GM12878 (cell line): Measurements from ENCODE around the gene ATG3. TPM values are rescaled to one million over a fixed set of nuclear protein-coding genes. Genes with fewer than 3 reads are reported as not detected.

ENCODE experiments used
- ATAC-seq: fragments of 200-7000 bp; cut with Tn5 transposase; 3 replicates; pipeline ENCODE4 v1.9.1; 2020; ENCODE audit warnings: mild to moderate bottlenecking, moderate library complexity
- Bru-seq: library from RNA; stranded (reverse); fragments of 400-500 nt; gene quantifications from one replicate; lab custom pipeline; 2021; lab: Mats Ljungman, UMichigan
- BruChase-seq, 2 experiments: library from RNA; stranded (reverse); fragments of 400-500 nt; gene quantifications; one replicate each; lab custom pipeline; 2021; lab: Mats Ljungman, UMichigan
- BruUV-seq: library from RNA; stranded (reverse); fragments of 400-500 nt; replicated peaks from 2 replicates; lab custom pipeline; 2021; lab: Mats Ljungman, UMichigan
- CTCF ChIA-PET: fragments of 300-600 bp; sonication (Branson Sonifier 250); formaldehyde crosslinking; extraction: SDS; loops from one replicate; lab custom pipeline; 2021; ENCODE audit warnings: inconsistent platforms; lab: Yijun Ruan, JAX
- POLR2A ChIA-PET: fragments of 350-600 bp; formaldehyde crosslinking; extraction: SDS; loops from one replicate; lab custom pipeline; 2021; ENCODE audit warnings: inconsistent platforms; lab: Charles Lee
- RAD21 ChIA-PET: fragments of 300-600 bp; sonication (Branson Sonifier 250); formaldehyde crosslinking; loops from one replicate; lab custom pipeline; 2023; ENCODE audit warnings: antibody characterized with exemption; ENCODE audit not compliant: unreplicated experiment; lab: Charles Lee
- SMC1A ChIA-PET: fragments of 300-600 bp; sonication (Branson Sonifier 250); formaldehyde crosslinking; loops from one replicate; lab custom pipeline; 2023; ENCODE audit not compliant: unreplicated experiment, uncharacterized antibody; lab: Charles Lee
- DNase-seq: peaks from one replicate; pipeline ENCODE4 v3.0.0-alpha.2; 2011; ENCODE audit warnings: low read depth, low spot score
- FAIRE-seq: peaks from 3 replicates; lab custom pipeline; 2011; peaks lifted over from hg19 to GRCh38; lab: Jason Lieb, UNC
- H2AFZ ChIP-seq: 2 replicates; pipeline ENCODE4 v1.6.0; 2011; ENCODE audit warnings: low read depth, low read length, control low read depth; ENCODE audit not compliant: control insufficient read depth
- H3K27ac ChIP-seq: 2 replicates; pipeline ENCODE4 v1.5.1; 2011; ENCODE audit warnings: control low read depth; ENCODE audit not compliant: control insufficient read depth, insufficient read depth
- H3K27me3 ChIP-seq, 2 experiments: replicated peaks in 1 of 2; 2 replicates each; pipeline versions ENCODE4 v1.6.0 to v1.6.1; 2011; ENCODE audit warnings: low read length in 1 of 2; ENCODE audit not compliant: control insufficient read depth in 2 of 2, insufficient read depth in 2 of 2
- H3K36me3 ChIP-seq, 2 experiments: 2 replicates each; pipeline ENCODE4 v1.5.1; 2011; ENCODE audit warnings: low read length in 1 of 2; ENCODE audit not compliant: control insufficient read depth in 2 of 2, insufficient read depth in 2 of 2
- H3K4me1 ChIP-seq: 2 replicates; pipeline ENCODE4 v1.6.1; 2011; ENCODE audit warnings: mild to moderate bottlenecking, low read length, moderate library complexity, mixed read lengths; ENCODE audit not compliant: control insufficient read depth, insufficient read depth
- H3K4me2 ChIP-seq: 2 replicates; pipeline ENCODE4 v1.6.0; 2011; ENCODE audit warnings: control low read depth; ENCODE audit not compliant: control insufficient read depth, insufficient read depth
- H3K4me3 ChIP-seq: fragments of 200-600 bp; sonication (generic); 2 replicates; pipeline ENCODE4 v1.5.1; 2016
- H3K79me2 ChIP-seq: 2 replicates; pipeline ENCODE4 v1.6.0; 2011; ENCODE audit warnings: low read length; ENCODE audit not compliant: control insufficient read depth, insufficient read depth
- H3K9ac ChIP-seq: 2 replicates; pipeline ENCODE4 v1.8.0; 2011; ENCODE audit warnings: low read length, control low read depth, mixed read lengths; ENCODE audit not compliant: control insufficient read depth, insufficient read depth
- H3K9me3 ChIP-seq: replicated peaks from 3 replicates; pipeline ENCODE4 v1.5.1; 2011; ENCODE audit warnings: mild to moderate bottlenecking, low read length; ENCODE audit not compliant: control insufficient read depth, insufficient read depth
- H4K20me1 ChIP-seq: 2 replicates; pipeline ENCODE4 v1.6.0; 2011; ENCODE audit not compliant: control insufficient read depth, insufficient read depth
- BHLHE40 ChIP-seq, 2 experiments: fragments of 450-650 bp in 1 of 2; IDR thresholded peaks; 2 replicates each; pipeline ENCODE4 v1.6.1; 2011 to 2017; ENCODE audit warnings: low read depth in 2 of 2, borderline replicate concordance in 1 of 2, improper control_type of control experiment in 1 of 2, low read length in 1 of 2, mild to moderate bottlenecking in 1 of 2
- CREB1 ChIP-seq: IDR thresholded peaks from 2 replicates; pipeline ENCODE4 v1.6.1; 2012; ENCODE audit warnings: low read depth, mild to moderate bottlenecking, inconsistent platforms
- ELK1 ChIP-seq: IDR thresholded peaks from 2 replicates; pipeline ENCODE4 v1.6.1; 2012; ENCODE audit warnings: low read depth, low read length, improper control_type of control experiment
- ETV6 ChIP-seq, 2 experiments: fragments of 450-650 bp in 1 of 2; IDR thresholded peaks in 1 of 2; conservative IDR thresholded peaks in 1 of 2; 2 replicates each; pipeline ENCODE4 v1.6.1; 2014; ENCODE audit warnings: antibody characterized with exemption in 1 of 2, borderline replicate concordance in 1 of 2, low read depth in 1 of 2, mild to moderate bottlenecking in 1 of 2, moderate library complexity in 1 of 2
- HDGF ChIP-seq: fragments of 450-650 bp; IDR thresholded peaks from 2 replicates; pipeline ENCODE4 v1.6.1; 2016; ENCODE audit warnings: antibody characterized with exemption
- IKZF1 ChIP-seq: fragments of 450-650 bp; conservative IDR thresholded peaks from 2 replicates; pipeline ENCODE4 v1.6.1; 2017; ENCODE audit warnings: antibody characterized with exemption, mild to moderate bottlenecking
- IRF4 ChIP-seq: IDR thresholded peaks from 2 replicates; pipeline ENCODE4 v1.6.1; 2011; ENCODE audit warnings: low read depth, low read length
- KLF5 ChIP-seq: fragments of 450-650 bp; IDR thresholded peaks from 2 replicates; pipeline ENCODE4 v1.6.1; 2014; ENCODE audit warnings: mild to moderate bottlenecking; ENCODE audit not compliant: partially characterized antibody
- NFIC ChIP-seq: IDR thresholded peaks from 2 replicates; pipeline ENCODE4 v1.6.1; 2012; ENCODE audit warnings: low read depth, mild to moderate bottlenecking, inconsistent platforms, low read length, moderate library complexity
- NR2F1 ChIP-seq: fragments of 450-650 bp; conservative IDR thresholded peaks from 2 replicates; pipeline ENCODE4 v1.6.1; 2017; ENCODE audit warnings: mild to moderate bottlenecking
- NRF1 ChIP-seq: conservative IDR thresholded peaks from 2 replicates; pipeline ENCODE4 v1.6.1; 2011; ENCODE audit warnings: mild to moderate bottlenecking, low read depth, low read length, improper control_type of control experiment
- SMAD5 ChIP-seq: IDR thresholded peaks from 2 replicates; pipeline ENCODE4 v1.6.1; 2016; ENCODE audit warnings: antibody characterized with exemption, low read depth
- SUZ12 ChIP-seq: fragments of 200-600 bp; sonication (generic); IDR thresholded peaks from one replicate; pipeline ENCODE4 v1.6.1; 2018; ENCODE audit warnings: antibody characterized with exemption, mild to moderate bottlenecking; ENCODE audit not compliant: unreplicated experiment
- TAF1 ChIP-seq: IDR thresholded peaks from 2 replicates; pipeline ENCODE4 v1.6.1; 2011; ENCODE audit warnings: mild to moderate bottlenecking, low read depth, low read length, borderline replicate concordance
- TCF7 ChIP-seq: IDR thresholded peaks from 2 replicates; pipeline ENCODE4 v1.6.1; 2014; ENCODE audit warnings: antibody characterized with exemption, borderline replicate concordance
- YBX1 ChIP-seq: fragments of 450-650 bp; IDR thresholded peaks from 2 replicates; pipeline ENCODE4 v1.6.1; 2016; ENCODE audit warnings: antibody characterized with exemption
- ZNF217 ChIP-seq: fragments of 450-650 bp; IDR thresholded peaks from 2 replicates; pipeline ENCODE4 v1.6.1; 2017; ENCODE audit warnings: antibody characterized with exemption, mild to moderate bottlenecking
- WGBS: methylation state at CpG from one replicate; pipeline ENCODE4 v1.1.6; 2016; ENCODE audit warnings: low lambda C conversion rate; ENCODE audit not compliant: insufficient replicate concordance, insufficient coverage; ENCODE audit errors: missing lambda C conversion rate; 5-methylcytosine and 5-hydroxymethylcytosine counted together
- in situ Hi-C: fragments of 300-500 bp; cut with MboI; formaldehyde crosslinking; loops from 9 replicates; pipeline ENCODE4 v1.14.3; 2018; ENCODE audit warnings: mixed read lengths
- intact Hi-C: fragments of 100-400 bp; cut with micrococcal nuclease; formaldehyde crosslinking; loops from one replicate; pipeline ENCODE4 v1.14.2; 2022; ENCODE audit not compliant: unreplicated experiment
- long read RNA-seq, 2 experiments: library from polyadenylated mRNA; unstranded; transcript quantifications; one replicate each; pipeline ENCODE4 v2.0.0, GENCODE V29; 2019 to 2020
- polyA minus RNA-seq, 3 experiments: library from RNA; depleted of rRNA, polyadenylated mRNA; stranded (reverse); fragments of >200 nt; gene quantifications; 2 replicates each; pipeline ENCODE4 v1.2.3, GENCODE V29; 2011
- polyA plus RNA-seq, 11 experiments: library from polyadenylated mRNA; depleted of rRNA in 4 of 11; unstranded in 6 of 11; stranded (reverse) in 5 of 11; fragments of >200 nt; fragmentation: Nextera tagmentation in 4 of 11; fragmentation: Illumina TruSeq in 1 of 11; extraction: Ambion mirVana in 4 of 11; extraction: Trizol in 1 of 11; gene quantifications; 1 replicate in 1 of 11; 2 replicates in 10 of 11; pipeline versions ENCODE4 v1.2.1 to v1.2.3, GENCODE V29; 2011 to 2016; ENCODE audit warnings: inconsistent platforms in 2 of 11, missing spikeins in 2 of 11, low read depth in 1 of 11
- total RNA-seq, 4 experiments: library from RNA; depleted of rRNA in 3 of 4; stranded (reverse); fragments of >200 nt in 3 of 4; fragmentation: Illumina TruSeq in 1 of 4; extraction: Trizol in 1 of 4; gene quantifications; 2 replicates each; pipeline versions ENCODE4 v1.2.1 to v1.2.3, GENCODE V29; 2013 to 2021

ATG3 gene
- total RNA-seq (2013; cell fraction: nucleolus; rRNA removed) = 56.3 and 60.7 TPM in 2 replicates
- total RNA-seq (2014; rRNA removed) (60.6 and 67.6 TPM in 2 replicates), total RNA-seq (2014; rRNA removed; fragmentation: Illumina TruSeq; extraction: Trizol) (57.2 and 62.0 TPM in 2 replicates), total RNA-seq (2021) (48.2 and 53.7 TPM in 2 replicates), polyA plus RNA-seq (2011; rRNA removed) (65.1 and 85.7 TPM in 2 replicates), polyA plus RNA-seq (2014; fragmentation: Illumina TruSeq; extraction: Trizol) (68.6 and 97.1 TPM in 2 replicates), polyA plus RNA-seq (2014; fragmentation: Nextera tagmentation; extraction: Ambion mirVana) (10 to 100 TPM; 49.8 to 71.2 TPM), polyA plus RNA-seq (2014; rRNA removed) (52.2 and 53.4 TPM in 2 replicates), polyA plus RNA-seq (2016; fragmentation: Nextera tagmentation; extraction: Ambion mirVana) (10 to 100 TPM; 95.0 to 97.0 TPM), polyA minus RNA-seq (2011; rRNA and poly(A)+ RNA removed) (22.4 and 40.9 TPM in 2 replicates), Bru-seq, nascent RNA (percentile 91 among the genes with signal in this experiment), BruChase-seq, experiment 1, labeled RNA remaining after a 6-hour chase (percentile 83 among the genes with signal in this experiment), BruChase-seq, experiment 2, labeled RNA remaining after a 2-hour chase (percentile 89 among the genes with signal in this experiment)
- 31.6 TPM for polyA plus RNA-seq (2011; ENCODE audit: low read depth)
- 28.7 and 33.2 TPM in 2 replicates for polyA plus RNA-seq (2011; cell fraction: cytosol; rRNA removed)
- polyA plus RNA-seq (2011; cell fraction: nucleus; rRNA removed) = 31.1 and 31.7 TPM in 2 replicates
- polyA plus RNA-seq (2012) = 44.0 and 45.4 TPM in 2 replicates
- 22.3 and 26.9 TPM in 2 replicates for polyA minus RNA-seq (2011; cell fraction: cytosol; rRNA and poly(A)+ RNA removed)
- 27.3 and 44.0 TPM in 2 replicates for polyA minus RNA-seq (2011; cell fraction: nucleus; rRNA and poly(A)+ RNA removed)
- long read RNA-seq, experiment 1, transcript ATG3-201 (12 exons, 1,570 nt) = major isoform, 74 of 83 reads
- long read RNA-seq, experiment 1, partial matches to known transcripts = 2 of 83 reads
- long read RNA-seq, experiment 1, other reads (novel, unspliced or antisense) = 6 of 83 reads
- long read RNA-seq, experiment 2, transcript ATG3-201 (12 exons, 1,570 nt) = major isoform, 224 of 254 reads
- long read RNA-seq, experiment 2, partial matches to known transcripts = 14 of 254 reads
- long read RNA-seq, experiment 2, other reads (novel, unspliced or antisense) = 16 of 254 reads

DNA sequence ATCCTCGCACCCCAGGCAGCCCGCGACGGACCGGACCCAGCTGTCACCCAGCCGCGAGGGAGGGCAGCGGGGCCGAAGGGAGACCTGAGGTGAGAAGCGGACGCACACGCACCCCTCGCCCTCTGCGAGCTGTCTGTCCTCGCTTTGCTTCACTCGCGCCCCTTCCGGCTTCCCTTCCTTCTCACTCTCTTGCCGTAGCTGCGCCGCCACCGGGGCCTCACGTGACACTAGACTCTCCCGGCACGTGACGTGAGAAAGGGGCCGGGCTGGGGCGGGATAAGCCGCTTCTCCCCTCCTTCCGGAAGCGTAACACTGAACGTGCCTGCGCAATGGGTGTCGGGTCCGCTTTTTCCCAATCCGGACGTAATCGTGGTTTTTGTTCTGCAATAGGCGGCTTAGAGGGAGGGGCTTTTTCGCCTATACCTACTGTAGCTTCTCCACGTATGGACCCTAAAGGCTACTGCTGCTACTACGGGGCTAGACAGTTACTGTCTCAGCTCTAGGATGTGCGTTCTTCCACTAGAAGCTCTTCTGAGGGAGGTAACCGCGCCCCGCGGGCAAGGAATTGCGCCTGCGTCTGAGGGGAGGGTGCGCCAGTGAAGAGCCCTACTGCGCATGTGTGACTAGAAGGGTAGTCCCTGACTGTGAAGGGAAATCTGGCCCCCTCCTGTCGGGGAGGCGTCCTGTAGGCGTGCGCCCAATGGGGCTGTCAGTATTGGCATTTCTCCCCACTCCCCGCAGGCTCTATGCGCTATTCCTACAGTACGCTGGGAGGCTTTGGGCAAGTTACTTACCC, at the start of gene ATG3, which contains the start of gene SLC35A5:
ATG3 (minus strand) TSS at position 229 of the 796 bp plus-strand sequence. CDS start 434 bp downstream, outside the sequence.
SLC35A5 (plus strand) TSS at position 312 of the 796 bp plus-strand sequence. CDS start 1,359 bp downstream, outside the sequence.
- TSS peak; percentile 73 for BruUV-seq
- ChIA-PET POLR2A (interaction anchor here (0.6 to 2.4 kb wide), 7 partner anchors 10 to 457 kb away, joined by 3 to 9 read pairs (median 5); partner anchors contain the start of gene CD200), RAD21 (interaction anchor here (0.6 to 2.5 kb wide), 8 partner anchors 29 to 457 kb away, joined by 3 to 7 read pairs (median 3); partner anchors contain the start of gene SLC9C1), SMC1A (interaction anchor here (0.7 to 1.5 kb wide), 5 partner anchors 11 to 448 kb away, joined by 3 to 9 read pairs (median 5); no protein-coding TSS in a partner anchor), CTCF (interaction anchor here (1.0 to 2.6 kb wide), 7 partner anchors 10 to 451 kb away, joined by 3 to 8 read pairs (median 3); no protein-coding TSS in a partner anchor)
- Histone ChIP-seq H3K9me3 (no peaks in the 10 kb centered on the region; the same call in 2 of the 3 replicates), H2AFZ (peak within 1 kb of the TSS; percentile 100), H3K79me2 (peaks cover 55% of the 10 kb centered on the region), H3K9ac (peak within 1 kb of the TSS; percentile 74), H3K4me1 (peaks cover 4% of the 10 kb centered on the region; the same call in 1 of the 2 replicates), H4K20me1 (no peaks in the 10 kb centered on the region), H3K27me3 (no peaks in the 10 kb centered on the region), H3K4me3 (peak within 1 kb of the TSS; percentile 81), H3K4me2 (peak within 1 kb of the TSS; percentile 89), H3K36me3 (no peaks in the 10 kb centered on the region; a peak in 2 of 4 replicates), H3K27ac (peak within 1 kb of the TSS; percentile 92)
- intact Hi-C loops = no loop called here
- in situ Hi-C loops = no loop called here
- peak; percentile 96 for DNase-seq
- ATAC-seq = peak; percentile 88
- peak; percentile 97 for FAIRE-seq
- WGBS = under 1% methylated on average over 56 of the region's 58 CpGs
- no peak for TF ChIP-seq SUZ12
- no peak; the same call in none of the 2 replicates for TF ChIP-seq HDGF
- peak; percentile 91 for TF ChIP-seq SMAD5
- peak; percentile 58; the same call in 1 of the 2 replicates for TF ChIP-seq NFIC
- 0 out of 2 replicates have a peak, but pooled peaks have one; percentile 18 for TF ChIP-seq ZNF217
- no peak for TF ChIP-seq IRF4
- TF ChIP-seq YBX1 = no peak
- peak; percentile 83 for TF ChIP-seq ELK1
- peak; percentile 100 for TF ChIP-seq BHLHE40 (IDR thresholded peaks at IDR 0.05; ENCODE audit: borderline replicate concordance in 1 of 2, low read depth in 2 of 2, low read length in 1 of 2)
- TF ChIP-seq CREB1 = peak; percentile 87
- peak; percentile 99 for TF ChIP-seq IKZF1
- TF ChIP-seq NR2F1 = peak; percentile 50; the same call in 1 of the 2 replicates
- no peak; a peak in 1 of 4 replicates for TF ChIP-seq ETV6 (conservative IDR thresholded peaks at IDR 0.05 in 1 of 2, IDR thresholded peaks at IDR 0.05 in 1 of 2; ENCODE audit: borderline replicate concordance in 1 of 2, low read depth in 1 of 2)
- TF ChIP-seq TAF1 = peak; percentile 55; the same call in 1 of the 2 replicates
- TF ChIP-seq NRF1 = peak; percentile 66
- TF ChIP-seq KLF5 = no peak
- no peak for TF ChIP-seq TCF7
